ENCODE results near the gene SECISBP2.
"Not testable (repeated sequence)": the region's sequence is repeated elsewhere in the genome, so short reads cannot be mapped to it uniquely, and the experiment has no call there.

DNA sequence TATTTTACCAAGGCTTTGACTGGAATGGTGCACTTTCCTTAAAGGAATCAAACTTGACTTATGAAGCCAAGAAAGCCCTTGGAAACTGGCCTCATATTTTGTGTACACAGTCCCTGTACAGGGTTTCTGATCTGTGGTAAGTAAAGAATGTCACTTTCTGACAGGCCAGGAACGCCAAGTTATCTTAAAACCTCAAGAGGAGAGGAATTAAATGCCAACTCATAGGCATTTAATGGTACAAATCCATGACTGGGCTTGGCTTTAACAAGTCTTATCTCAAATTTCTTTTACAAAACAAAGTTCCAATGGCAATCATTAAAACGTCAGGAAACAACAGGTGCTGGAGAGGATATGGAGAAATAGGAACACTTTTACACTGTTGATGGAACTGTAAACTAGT lies 16.3 kb upstream of the SECISBP2 start:
- TF ChIP-seq, protein P1, sequence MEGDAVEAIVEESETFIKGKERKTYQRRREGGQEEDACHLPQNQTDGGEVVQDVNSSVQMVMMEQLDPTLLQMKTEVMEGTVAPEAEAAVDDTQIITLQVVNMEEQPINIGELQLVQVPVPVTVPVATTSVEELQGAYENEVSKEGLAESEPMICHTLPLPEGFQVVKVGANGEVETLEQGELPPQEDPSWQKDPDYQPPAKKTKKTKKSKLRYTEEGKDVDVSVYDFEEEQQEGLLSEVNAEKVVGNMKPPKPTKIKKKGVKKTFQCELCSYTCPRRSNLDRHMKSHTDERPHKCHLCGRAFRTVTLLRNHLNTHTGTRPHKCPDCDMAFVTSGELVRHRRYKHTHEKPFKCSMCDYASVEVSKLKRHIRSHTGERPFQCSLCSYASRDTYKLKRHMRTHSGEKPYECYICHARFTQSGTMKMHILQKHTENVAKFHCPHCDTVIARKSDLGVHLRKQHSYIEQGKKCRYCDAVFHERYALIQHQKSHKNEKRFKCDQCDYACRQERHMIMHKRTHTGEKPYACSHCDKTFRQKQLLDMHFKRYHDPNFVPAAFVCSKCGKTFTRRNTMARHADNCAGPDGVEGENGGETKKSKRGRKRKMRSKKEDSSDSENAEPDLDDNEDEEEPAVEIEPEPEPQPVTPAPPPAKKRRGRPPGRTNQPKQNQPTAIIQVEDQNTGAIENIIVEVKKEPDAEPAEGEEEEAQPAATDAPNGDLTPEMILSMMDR (IDR thresholded peaks at IDR 0.05; ENCODE audit: poor library complexity), result not testable (repeated sequence)
- TF ChIP-seq EZH2 (IDR thresholded peaks at IDR 0.05; ENCODE audit: borderline replicate concordance); EZH2phosphoT487 (IDR thresholded peaks at IDR 0.05; ENCODE audit: low read depth, severe bottlenecking, unreplicated experiment): not testable (repeated sequence)
